Measurements from ENCODE around the gene SH3RF3. TPM values are rescaled to one million over a fixed set of nuclear protein-coding genes. Genes with fewer than 3 reads are reported as not detected.

The SH3RF3 gene
- total and polyA plus RNA-seq, 5 donors, result 5.7 to 8.8 (median 8.1) TPM

- ATAC-seq (no peak), DNase-seq (no peak)
- no peaks in the 10 kb centered on the region for H3K9me3 ChIP-seq (ENCODE audit: control insufficient read depth, low read length)
- intact Hi-C loops (cut with DNase I), result loop anchor here in 1 of 4 donors (10.0 kb wide), 1 partner anchor 57 kb away; no protein-coding TSS in a partner anchor
- no peak overlapping the region for H3K4me3 ChIP-seq (ENCODE audit: low read length)
- H3K27ac ChIP-seq (ENCODE audit: low read length), result no peak overlapping the region
- peaks cover 10% of the 10 kb centered on the region for H3K4me1 ChIP-seq (ENCODE audit: control insufficient read depth, insufficient read depth, low read length)
- no peaks in the 10 kb centered on the region for H3K27me3 ChIP-seq (ENCODE audit: control insufficient read depth, insufficient read depth)
- 99% methylated on average over 13 of the region's 13 CpGs for WGBS
These were observed 252.4 kb downstream of the SH3RF3 start for GRCh38 chr2:109381327-109381820.

GRCh38 chr2:109382226-109382895 lies 253.4 kb downstream of the SH3RF3 start:
- Histone ChIP-seq H3K27ac (ENCODE audit: low read length) (peak overlapping the region; percentile 8), H3K27me3 (ENCODE audit: control insufficient read depth, insufficient read depth) (no peaks in the 10 kb centered on the region), H3K4me1 (ENCODE audit: control insufficient read depth, insufficient read depth, low read length) (peaks cover 10% of the 10 kb centered on the region), H3K9me3 (ENCODE audit: control insufficient read depth, low read length) (no peaks in the 10 kb centered on the region), H3K4me3 (ENCODE audit: low read length) (no peak overlapping the region)
- DNase-seq (no peak), ATAC-seq (peak in 1 of 2 donors; percentile 7)
- WGBS, result 58% methylated on average over 9 of the region's 9 CpGs
- intact Hi-C loops (cut with DNase I), result loop anchor here in 1 of 4 donors (10.0 kb wide), 1 partner anchor 58 kb away; no protein-coding TSS in a partner anchor

GRCh38 chr2:109382951-109383350 lies 253.9 kb downstream of the SH3RF3 start:
- DNase-seq, result peak; percentile 74 to 88 (median 83)
- no peaks in the 10 kb centered on the region for H3K27me3 ChIP-seq (ENCODE audit: control insufficient read depth, insufficient read depth)
- intact Hi-C loops (cut with DNase I), result loop anchor here in 1 of 4 donors (10.0 kb wide), 1 partner anchor 58 kb away; no protein-coding TSS in a partner anchor
- no peak overlapping the region for H3K4me3 ChIP-seq (ENCODE audit: low read length)
- ATAC-seq, result peak; percentile 90 to 95
- H3K27ac ChIP-seq (ENCODE audit: low read length), result peak overlapping the region; percentile 8
- peaks cover 10% of the 10 kb centered on the region for H3K4me1 ChIP-seq (ENCODE audit: control insufficient read depth, insufficient read depth, low read length)
- WGBS, result 9% methylated on average over 4 of the region's 4 CpGs
- H3K9me3 ChIP-seq (ENCODE audit: control insufficient read depth, low read length), result no peaks in the 10 kb centered on the region

GRCh38 chr2:109383505-109384307 lies 254.7 kb downstream of the SH3RF3 start:
- H3K4me3 ChIP-seq (ENCODE audit: low read length), result no peak overlapping the region
- 84% methylated on average over 19 of the region's 19 CpGs for WGBS
- intact Hi-C loops (cut with DNase I), result loop anchor here in 1 of 4 donors (10.0 kb wide), 1 partner anchor 59 kb away; no protein-coding TSS in a partner anchor
- H3K9me3 ChIP-seq (ENCODE audit: control insufficient read depth, low read length), result no peaks in the 10 kb centered on the region
- no peaks in the 10 kb centered on the region for H3K27me3 ChIP-seq (ENCODE audit: control insufficient read depth, insufficient read depth)
- peak in 1 of 3 donors; percentile 4 for DNase-seq
- H3K27ac ChIP-seq (ENCODE audit: low read length), result no peak overlapping the region
- peak in 1 of 2 donors; percentile 4 for ATAC-seq
- peaks cover 10% of the 10 kb centered on the region for H3K4me1 ChIP-seq (ENCODE audit: control insufficient read depth, insufficient read depth, low read length)

- Histone ChIP-seq H3K9me3 (ENCODE audit: control insufficient read depth, low read length) (no peaks in the 10 kb centered on the region), H3K4me1 (ENCODE audit: control insufficient read depth, insufficient read depth, low read length) (peaks cover 10% of the 10 kb centered on the region), H3K27me3 (ENCODE audit: control insufficient read depth, insufficient read depth) (no peaks in the 10 kb centered on the region), H3K27ac (ENCODE audit: low read length) (no peak overlapping the region), H3K4me3 (ENCODE audit: low read length) (no peak overlapping the region)
- ATAC-seq, result peak; percentile 45 to 70
- intact Hi-C loops (cut with DNase I), result loop anchor here in 1 of 4 donors (10.0 kb wide), 1 partner anchor 60 kb away; no protein-coding TSS in a partner anchor
- WGBS, result 70% methylated on average over 18 of the region's 18 CpGs
- peak; percentile 30 to 74 (median 71) for DNase-seq
These were observed 255.6 kb downstream of the SH3RF3 start for GRCh38 chr2:109384308-109385271.

GRCh38 chr2:109385506-109385905 lies 256.5 kb downstream of the SH3RF3 start:
- intact Hi-C loops (cut with DNase I), result loop anchor here in 1 of 4 donors (10.0 kb wide), 1 partner anchor 61 kb away; no protein-coding TSS in a partner anchor
- DNase-seq (peak in 1 of 3 donors; percentile 2), ATAC-seq (no peak)
- Histone ChIP-seq H3K4me3 (ENCODE audit: low read length) (no peak overlapping the region), H3K27ac (ENCODE audit: low read length) (no peak overlapping the region), H3K27me3 (ENCODE audit: control insufficient read depth, insufficient read depth) (no peaks in the 10 kb centered on the region), H3K9me3 (ENCODE audit: control insufficient read depth, low read length) (no peaks in the 10 kb centered on the region), H3K4me1 (ENCODE audit: control insufficient read depth, insufficient read depth, low read length) (peaks cover 10% of the 10 kb centered on the region)
- 65% methylated on average over 4 of the region's 4 CpGs for WGBS

GRCh38 chr2:109386004-109386695 lies 257.1 kb downstream of the SH3RF3 start:
- peak in 1 of 3 donors; percentile 2 for DNase-seq
- Histone ChIP-seq H3K27me3 (ENCODE audit: control insufficient read depth, insufficient read depth) (no peaks in the 10 kb centered on the region), H3K4me3 (ENCODE audit: low read length) (no peak overlapping the region), H3K27ac (ENCODE audit: low read length) (no peak overlapping the region), H3K4me1 (ENCODE audit: control insufficient read depth, insufficient read depth, low read length) (peaks cover 10% of the 10 kb centered on the region), H3K9me3 (ENCODE audit: control insufficient read depth, low read length) (no peaks in the 10 kb centered on the region)
- WGBS, result 82% methylated on average over 11 of the region's 11 CpGs
- intact Hi-C loops (cut with DNase I), result loop anchor here in 1 of 4 donors (10.0 kb wide), 1 partner anchor 61 kb away; no protein-coding TSS in a partner anchor
- no peak for ATAC-seq

GRCh38 chr2:109387221-109387735 lies 258.3 kb downstream of the SH3RF3 start:
- 99% methylated on average over 4 of the region's 4 CpGs for WGBS
- H3K27ac ChIP-seq (ENCODE audit: low read length), result no peak overlapping the region
- H3K9me3 ChIP-seq (ENCODE audit: control insufficient read depth, low read length), result no peaks in the 10 kb centered on the region
- intact Hi-C loops (cut with DNase I), result loop anchor here in 1 of 4 donors (10.0 kb wide), 1 partner anchor 62 kb away; no protein-coding TSS in a partner anchor
- peak in 1 of 3 donors; percentile 7 for DNase-seq
- peaks cover 10% of the 10 kb centered on the region for H3K4me1 ChIP-seq (ENCODE audit: control insufficient read depth, insufficient read depth, low read length)
- H3K27me3 ChIP-seq (ENCODE audit: control insufficient read depth, insufficient read depth), result no peaks in the 10 kb centered on the region
- H3K4me3 ChIP-seq (ENCODE audit: low read length), result no peak overlapping the region
- ATAC-seq, result no peak

GRCh38 chr2:109387778-109388469 lies 258.9 kb downstream of the SH3RF3 start:
- ATAC-seq, result no peak
- Histone ChIP-seq H3K9me3 (ENCODE audit: control insufficient read depth, low read length) (no peaks in the 10 kb centered on the region), H3K4me1 (ENCODE audit: control insufficient read depth, insufficient read depth, low read length) (peaks cover 7% of the 10 kb centered on the region), H3K4me3 (ENCODE audit: low read length) (no peak overlapping the region), H3K27ac (ENCODE audit: low read length) (no peak overlapping the region), H3K27me3 (ENCODE audit: control insufficient read depth, insufficient read depth) (no peaks in the 10 kb centered on the region)
- DNase-seq, result peak in 1 of 3 donors; percentile 1
- 79% methylated on average over 8 of the region's 8 CpGs for WGBS
- intact Hi-C loops (cut with DNase I), result loop anchor here in 1 of 4 donors (10.0 kb wide), 1 partner anchor 63 kb away; no protein-coding TSS in a partner anchor
